ENCODE measurements around the gene CMSS1. TPM values are rescaled to one million over a fixed set of nuclear protein-coding genes. Genes with fewer than 3 reads are reported as not detected.

The CMSS1 gene
- total RNA-seq, 4 donors from 2014 or later: 1.8 to 41.2 (median 17.0) TPM

DNA sequence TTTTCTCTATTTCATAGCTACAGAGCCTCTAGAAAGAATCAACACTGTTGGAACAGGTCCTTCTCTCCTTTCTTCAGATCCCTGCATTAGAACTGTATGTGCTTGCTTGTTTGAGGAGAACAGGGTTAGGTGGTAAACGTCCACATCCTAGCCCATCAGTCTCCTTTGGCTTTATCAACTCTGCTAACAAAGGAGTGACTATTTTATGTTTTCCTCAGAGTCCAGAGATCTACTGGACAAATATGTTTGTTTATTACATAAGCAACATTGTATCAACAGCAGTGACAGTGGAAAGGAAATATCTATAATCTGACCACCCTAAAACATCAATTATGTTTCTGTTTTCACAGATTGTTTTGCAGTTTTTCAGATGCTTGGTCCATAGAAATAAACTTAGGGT is 39.6 kb downstream of the CMSS1 start:
- Histone ChIP-seq H3K4me3 (no peak overlapping the region), H3K27ac (no peak overlapping the region), H3K4me1 (peaks cover 0 to 8% of the 10 kb centered on the region in 2 donors), H3K36me3 (no peaks in the 10 kb centered on the region), H3K9me3 (no peaks in the 10 kb centered on the region), H3K27me3 (no peaks in the 10 kb centered on the region)
- no peak for DNase-seq
- TF ChIP-seq, protein P1, sequence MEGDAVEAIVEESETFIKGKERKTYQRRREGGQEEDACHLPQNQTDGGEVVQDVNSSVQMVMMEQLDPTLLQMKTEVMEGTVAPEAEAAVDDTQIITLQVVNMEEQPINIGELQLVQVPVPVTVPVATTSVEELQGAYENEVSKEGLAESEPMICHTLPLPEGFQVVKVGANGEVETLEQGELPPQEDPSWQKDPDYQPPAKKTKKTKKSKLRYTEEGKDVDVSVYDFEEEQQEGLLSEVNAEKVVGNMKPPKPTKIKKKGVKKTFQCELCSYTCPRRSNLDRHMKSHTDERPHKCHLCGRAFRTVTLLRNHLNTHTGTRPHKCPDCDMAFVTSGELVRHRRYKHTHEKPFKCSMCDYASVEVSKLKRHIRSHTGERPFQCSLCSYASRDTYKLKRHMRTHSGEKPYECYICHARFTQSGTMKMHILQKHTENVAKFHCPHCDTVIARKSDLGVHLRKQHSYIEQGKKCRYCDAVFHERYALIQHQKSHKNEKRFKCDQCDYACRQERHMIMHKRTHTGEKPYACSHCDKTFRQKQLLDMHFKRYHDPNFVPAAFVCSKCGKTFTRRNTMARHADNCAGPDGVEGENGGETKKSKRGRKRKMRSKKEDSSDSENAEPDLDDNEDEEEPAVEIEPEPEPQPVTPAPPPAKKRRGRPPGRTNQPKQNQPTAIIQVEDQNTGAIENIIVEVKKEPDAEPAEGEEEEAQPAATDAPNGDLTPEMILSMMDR (IDR thresholded peaks at IDR 0.05): no peak
- no peak for TF ChIP-seq POLR2A (IDR thresholded peaks at IDR 0.05)
- intact Hi-C loops (cut with DNase I; ENCODE audit: low total_unique reads): no loop called here

- peak overlapping the region; percentile 79 to 85 for H3K27ac ChIP-seq
- H3K9me3 ChIP-seq: no peaks in the 10 kb centered on the region
- no peak overlapping the region for H3K4me3 ChIP-seq
- H3K4me1 ChIP-seq: peaks cover 0 to 8% of the 10 kb centered on the region in 2 donors
- TF ChIP-seq POLR2A (IDR thresholded peaks at IDR 0.05): no peak
- TF ChIP-seq, protein P1 (IDR thresholded peaks at IDR 0.05): no peak
- no peaks in the 10 kb centered on the region for H3K36me3 ChIP-seq
- DNase-seq: no peak
- intact Hi-C loops (cut with DNase I; ENCODE audit: low total_unique reads): no loop called here
- no peaks in the 10 kb centered on the region for H3K27me3 ChIP-seq
Observed at GRCh38 chr3:99858469-99858868, 40.8 kb downstream of the CMSS1 start.

GRCh38 chr3:99859825-99860224 is 42.2 kb downstream of the CMSS1 start:
- TF ChIP-seq, protein P1 (IDR thresholded peaks at IDR 0.05): no peak
- no peak for TF ChIP-seq POLR2A (IDR thresholded peaks at IDR 0.05)
- intact Hi-C loops (cut with DNase I; ENCODE audit: low total_unique reads): no loop called here

DNA sequence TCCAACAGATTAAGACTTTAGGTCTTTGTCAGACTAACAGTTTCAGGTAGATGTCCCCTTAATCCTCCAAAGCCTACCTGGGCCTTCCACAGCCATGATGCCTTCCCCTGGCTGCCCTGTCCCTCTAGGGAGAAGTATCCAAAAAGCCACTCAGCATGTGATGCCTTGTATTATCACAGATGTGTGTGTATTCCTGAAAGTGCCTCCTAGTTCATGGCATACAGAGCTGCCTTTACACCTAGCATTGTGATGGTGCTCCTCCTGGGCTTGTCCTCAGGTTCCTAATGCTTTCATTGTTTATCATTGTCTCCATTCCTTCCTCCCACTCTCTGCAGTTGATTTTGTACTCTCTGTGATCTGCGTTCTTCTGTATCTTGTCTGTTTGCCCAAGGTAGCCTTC is 43.6 kb downstream of the CMSS1 start:
- TF ChIP-seq, protein P1 (IDR thresholded peaks at IDR 0.05): no peak
- no peak for TF ChIP-seq POLR2A (IDR thresholded peaks at IDR 0.05)

More at GRCh38 chr3:99859825-99860224, 42.2 kb downstream of the CMSS1 start:
- peak overlapping the region; percentile 79 to 85 for H3K27ac ChIP-seq
- no peak overlapping the region for H3K4me3 ChIP-seq
- H3K4me1 ChIP-seq: peaks cover 0 to 8% of the 10 kb centered on the region in 2 donors
- no peaks in the 10 kb centered on the region for H3K36me3 ChIP-seq
- DNase-seq: no peak
- H3K27me3 ChIP-seq: no peaks in the 10 kb centered on the region
- H3K9me3 ChIP-seq: no peaks in the 10 kb centered on the region

GRCh38 chr3:99862208-99862607 is 44.5 kb downstream of the CMSS1 start:
- Histone ChIP-seq H3K9me3 (no peaks in the 10 kb centered on the region), H3K4me3 (no peak overlapping the region), H3K27me3 (no peaks in the 10 kb centered on the region), H3K27ac (peak overlapping the region; percentile 79 to 85), H3K36me3 (no peaks in the 10 kb centered on the region), H3K4me1 (peaks cover 8 to 10% of the 10 kb centered on the region in 2 donors)
- intact Hi-C loops (cut with DNase I; ENCODE audit: low total_unique reads): no loop called here
- TF ChIP-seq, protein P1 (IDR thresholded peaks at IDR 0.05): no peak
- TF ChIP-seq POLR2A (IDR thresholded peaks at IDR 0.05): no peak
- DNase-seq: no peak

More for the DNA sequence above, 43.6 kb downstream of the CMSS1 start:
- DNase-seq: no peak
- intact Hi-C loops (cut with DNase I; ENCODE audit: low total_unique reads): no loop called here
- peak overlapping the region; percentile 79 to 85 for H3K27ac ChIP-seq
- no peaks in the 10 kb centered on the region for H3K9me3 ChIP-seq
- peaks cover 3 to 8% of the 10 kb centered on the region in 2 donors for H3K4me1 ChIP-seq
- H3K27me3 ChIP-seq: no peaks in the 10 kb centered on the region
- no peaks in the 10 kb centered on the region for H3K36me3 ChIP-seq
- H3K4me3 ChIP-seq: no peak overlapping the region

All from uterus (tissue), 4 donors.